H1 (cell line): ENCODE data around the gene EPN3. TPM values are rescaled to one million over a fixed set of nuclear protein-coding genes. Genes with fewer than 3 reads are reported as not detected.
A peak's percentile ranks its signal among the peaks of the same experiment; 100 is the strongest.

Source experiments
- ATF3 ChIP-seq: IDR thresholded peaks from 2 replicates; pipeline ENCODE4 v1.6.1; 2011; ENCODE audit warnings: low read depth, mild to moderate bottlenecking, low read length; ENCODE audit not compliant: insufficient read depth
- BRCA1 ChIP-seq: IDR thresholded peaks from 2 replicates; pipeline ENCODE4 v1.6.1; 2012; ENCODE audit warnings: low read depth, low read length, improper control_type of control experiment
- CBX8 ChIP-seq: fragments of 300-800, 300-1000 bp; sonication (generic); IDR thresholded peaks from 2 replicates; pipeline ENCODE4 v1.7.1; 2016; ENCODE audit warnings: low read depth, low read length, borderline replicate concordance
- CREB1 ChIP-seq: IDR thresholded peaks from 2 replicates; pipeline ENCODE4 v1.6.1; 2012; ENCODE audit warnings: inconsistent platforms
- HDAC2 ChIP-seq, 2 experiments: fragments of 300-600 bp in 1 of 2; sonication (generic) in 1 of 2; IDR thresholded peaks; 2 replicates each; pipeline ENCODE4 v1.6.1; 2011 to 2012; ENCODE audit warnings: low read depth in 2 of 2, low read length in 2 of 2, mild to moderate bottlenecking in 2 of 2, moderate library complexity in 2 of 2, borderline replicate concordance in 1 of 2, inconsistent platforms in 1 of 2
- JUN ChIP-seq: IDR thresholded peaks from 2 replicates; pipeline ENCODE4 v1.6.1; 2011; ENCODE audit warnings: low read depth, mild to moderate bottlenecking, improper control_type of control experiment, low read length
- JUND ChIP-seq: IDR thresholded peaks from 2 replicates; pipeline ENCODE4 v1.6.1; 2011; ENCODE audit warnings: mild to moderate bottlenecking, improper control_type of control experiment, low read length
- KDM5A ChIP-seq: fragments of 200-600 bp; IDR thresholded peaks from 2 replicates; pipeline ENCODE4 v1.7.1; 2012; ENCODE audit warnings: mild to moderate bottlenecking, low read length, inconsistent platforms, mixed read lengths
- NANOG ChIP-seq: IDR thresholded peaks from 2 replicates; pipeline ENCODE4 v1.6.1; 2011; ENCODE audit warnings: low read length, low read depth, mild to moderate bottlenecking, inconsistent platforms; ENCODE audit not compliant: insufficient read depth, poor library complexity, severe bottlenecking
- POLR2A ChIP-seq, 2 experiments: IDR thresholded peaks; 1 replicate in 1 of 2; 2 replicates in 1 of 2; pipeline ENCODE4 v1.6.1; 2011; ENCODE audit warnings: low read depth in 2 of 2, low read length in 2 of 2, mild to moderate bottlenecking in 2 of 2; ENCODE audit errors: control extremely low read depth in 1 of 2
- RAD21 ChIP-seq, 2 experiments: IDR thresholded peaks in 1 of 2; conservative IDR thresholded peaks in 1 of 2; 2 replicates each; pipeline ENCODE4 v1.6.1; 2011; ENCODE audit warnings: low read depth in 2 of 2, low read length in 2 of 2, improper control_type of control experiment in 1 of 2, inconsistent platforms in 1 of 2, mild to moderate bottlenecking in 1 of 2, moderate library complexity in 1 of 2
- RNF2 ChIP-seq: fragments of 200-900, 300-1000 bp; sonication (generic); IDR thresholded peaks from 2 replicates; pipeline ENCODE4 v1.7.1; 2016; ENCODE audit warnings: borderline replicate concordance, low read depth, mild to moderate bottlenecking, antibody characterized with exemption, low read length; ENCODE audit not compliant: poor library complexity, severe bottlenecking; ENCODE audit errors: missing control alignments
- SAP30 ChIP-seq: fragments of 300-600 bp; sonication (generic); IDR thresholded peaks from 2 replicates; pipeline ENCODE4 v1.7.1; 2012; ENCODE audit warnings: low read length, moderate library complexity, mild to moderate bottlenecking, inconsistent platforms; ENCODE audit not compliant: insufficient read depth, insufficient replicate concordance
- SIRT6 ChIP-seq: IDR thresholded peaks from one replicate; pipeline ENCODE4 v1.7.1; 2012; ENCODE audit warnings: low read length, inconsistent platforms
- SRF ChIP-seq: IDR thresholded peaks from 2 replicates; pipeline ENCODE4 v1.6.1; 2011; ENCODE audit warnings: mild to moderate bottlenecking, low read depth, low read length, moderate library complexity
- TAF7 ChIP-seq: optimal IDR thresholded peaks from 2 replicates; pipeline ENCODE3; 2011; ENCODE audit warnings: low read depth, mild to moderate bottlenecking, inconsistent platforms, low read length, moderate library complexity, borderline replicate concordance
- USF2 ChIP-seq: IDR thresholded peaks from 2 replicates; pipeline ENCODE4 v1.6.1; 2011; ENCODE audit warnings: low read length, improper control_type of control experiment
- ZNF274 ChIP-seq: IDR thresholded peaks from 2 replicates; pipeline ENCODE4 v1.7.0; 2012; ENCODE audit warnings: low read length, borderline replicate concordance; ENCODE audit errors: extremely low read depth
- polyA plus RNA-seq, 7 experiments: library from polyadenylated mRNA; depleted of rRNA in 3 of 7; stranded (reverse) in 5 of 7; unstranded in 2 of 7; fragments of >200 nt in 5 of 7; fragments of 200-250 nt in 2 of 7; gene quantifications; 1 replicate in 5 of 7; 2 replicates in 1 of 7; 4 replicates in 1 of 7; pipeline versions ENCODE4 v1.2.1 to v1.2.3, GENCODE V29; 2011 to 2013; ENCODE audit warnings: missing spikeins in 2 of 7, mixed read lengths in 2 of 7
- total RNA-seq: library from RNA; stranded (reverse); fragmentation: NEBNext Ultra II Directional; extraction: Animal tissue kit (Norgen Biotek cat#: 25700); gene quantifications from 2 replicates; pipeline ENCODE4 v1.2.1, GENCODE V29; 2021

EPN3 gene
- total and polyA plus RNA-seq, 2 of the 8 experiments (the other 6 are each of a cell fraction or from before 2014, with no cell fraction given): 6.7 to 7.9 TPM

DNA sequence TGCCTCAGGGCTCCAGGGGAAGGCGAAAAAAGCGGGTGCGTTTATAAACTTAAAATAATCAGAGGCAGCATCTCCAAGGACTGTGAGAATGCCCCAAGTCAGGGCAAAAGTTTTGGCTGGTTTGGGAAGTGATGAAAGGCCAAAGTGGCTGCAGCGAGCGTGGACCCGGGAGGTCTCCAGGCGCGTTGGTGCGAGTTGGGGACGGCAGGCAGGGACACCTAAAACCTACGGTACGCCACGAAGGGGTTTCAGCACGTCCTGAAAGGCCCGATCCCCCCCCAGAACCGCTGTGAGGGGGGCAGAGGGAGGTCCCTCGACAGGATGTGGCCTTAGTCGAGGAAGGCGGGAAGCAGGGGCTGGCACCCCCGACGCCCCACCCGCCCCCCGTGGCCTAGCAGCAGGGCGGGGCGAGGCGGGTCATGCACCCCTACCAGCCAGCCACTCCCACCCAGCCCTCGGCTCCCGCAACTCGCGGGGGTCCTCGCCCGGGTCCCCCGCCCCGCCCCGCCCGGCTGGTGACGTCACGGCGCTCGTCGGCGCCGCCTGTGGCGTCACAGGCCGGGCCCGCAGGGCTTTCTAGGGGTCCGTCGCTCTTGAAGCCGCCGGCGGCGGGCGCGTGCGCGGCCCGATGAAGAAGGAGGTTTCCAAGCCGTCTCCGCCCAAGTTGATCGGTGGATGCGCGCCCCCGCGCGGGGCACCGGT lies 24.5 kb upstream of the EPN3 start, which contains the start of gene MYCBPAP (continued):
- no peak for TF ChIP-seq RNF2
- 0 out of 4 replicates have a peak, but pooled peaks of 1 of the 2 experiments have one; percentile 9 for TF ChIP-seq RAD21 (IDR thresholded peaks at IDR 0.05 in 1 of 2, conservative IDR thresholded peaks at IDR 0.05 in 1 of 2; ENCODE audit: low read depth in 2 of 2, low read length in 2 of 2)
- TF ChIP-seq NANOG: peak; percentile 8
- TF ChIP-seq ZNF274: no peak
- no peak for TF ChIP-seq HDAC2 (IDR thresholded peaks at IDR 0.05; ENCODE audit: borderline replicate concordance in 1 of 2, low read depth in 2 of 2, low read length in 2 of 2)
- TF ChIP-seq CBX8: no peak
- peak; percentile 60 for TF ChIP-seq TAF7
- TF ChIP-seq CREB1: peak; percentile 97
- peak; percentile 7; the same call in 1 of the 2 replicates for TF ChIP-seq SRF
- TF ChIP-seq USF2: no peak
- TF ChIP-seq SIRT6: no peak
- peak in 1 of 2 experiments; percentile 53; a peak in 2 of 3 replicates for TF ChIP-seq POLR2A (IDR thresholded peaks at IDR 0.05; ENCODE audit: control extremely low read depth in 1 of 2, low read depth in 2 of 2, low read length in 2 of 2)
- TF ChIP-seq BRCA1: no peak
- no peak for TF ChIP-seq JUN
- peak; percentile 38; the same call in 1 of the 2 replicates for TF ChIP-seq JUND
- TF ChIP-seq SAP30: no peak
- no peak for TF ChIP-seq KDM5A
- TF ChIP-seq ATF3: no peak
